ENCODE results near the gene ALDH16A1. TPM values are rescaled to one million over a fixed set of nuclear protein-coding genes. Genes with fewer than 3 reads are reported as not detected.
A peak's percentile ranks its signal among the peaks of the same experiment; 100 is the strongest.

Gene ALDH16A1
- total RNA-seq, 1 donor from 2014 or later, result 61.4 TPM

DNA sequence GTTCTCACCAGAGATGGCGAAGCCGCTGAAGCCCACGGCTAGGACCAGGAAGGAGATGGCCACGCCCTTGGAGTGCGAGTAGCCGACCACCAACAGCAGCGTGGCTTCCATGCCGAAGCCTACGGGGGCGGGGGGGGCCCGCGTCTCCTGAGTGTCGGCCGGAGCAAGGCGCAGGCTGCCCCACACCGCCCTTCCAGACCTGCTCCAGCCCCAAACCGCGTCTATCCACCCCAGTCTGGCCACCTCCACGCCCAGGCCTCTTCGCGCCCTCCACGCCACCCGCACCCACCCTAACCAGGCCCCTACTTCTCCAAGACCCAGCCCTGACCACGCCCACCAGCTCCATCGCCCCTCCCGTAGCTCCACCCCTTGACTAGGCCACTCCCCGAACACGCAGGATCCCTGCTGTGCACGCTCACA is 21.7 kb upstream of the ALDH16A1 start:
- ChIA-PET POLR2A (interaction anchor here (0.6 to 0.7 kb wide), 3 partner anchors 16 to 98 kb away, joined by 3 to 7 read pairs (median 3); no protein-coding TSS in a partner anchor), CTCF (interaction anchor here (1.5 kb wide), 1 partner anchor 40 kb away, joined by 4 read pairs; no protein-coding TSS in a partner anchor)
- H3K36me3 Mint-ChIP-seq (ENCODE audit: low read depth), result no peaks in the 10 kb centered on the region
- TF ChIP-seq, protein P1, sequence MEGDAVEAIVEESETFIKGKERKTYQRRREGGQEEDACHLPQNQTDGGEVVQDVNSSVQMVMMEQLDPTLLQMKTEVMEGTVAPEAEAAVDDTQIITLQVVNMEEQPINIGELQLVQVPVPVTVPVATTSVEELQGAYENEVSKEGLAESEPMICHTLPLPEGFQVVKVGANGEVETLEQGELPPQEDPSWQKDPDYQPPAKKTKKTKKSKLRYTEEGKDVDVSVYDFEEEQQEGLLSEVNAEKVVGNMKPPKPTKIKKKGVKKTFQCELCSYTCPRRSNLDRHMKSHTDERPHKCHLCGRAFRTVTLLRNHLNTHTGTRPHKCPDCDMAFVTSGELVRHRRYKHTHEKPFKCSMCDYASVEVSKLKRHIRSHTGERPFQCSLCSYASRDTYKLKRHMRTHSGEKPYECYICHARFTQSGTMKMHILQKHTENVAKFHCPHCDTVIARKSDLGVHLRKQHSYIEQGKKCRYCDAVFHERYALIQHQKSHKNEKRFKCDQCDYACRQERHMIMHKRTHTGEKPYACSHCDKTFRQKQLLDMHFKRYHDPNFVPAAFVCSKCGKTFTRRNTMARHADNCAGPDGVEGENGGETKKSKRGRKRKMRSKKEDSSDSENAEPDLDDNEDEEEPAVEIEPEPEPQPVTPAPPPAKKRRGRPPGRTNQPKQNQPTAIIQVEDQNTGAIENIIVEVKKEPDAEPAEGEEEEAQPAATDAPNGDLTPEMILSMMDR (IDR thresholded peaks at IDR 0.05), result no peak
- DNase-seq (no peak), ATAC-seq (ENCODE audit: low read depth) (peak; percentile 27)
- no peaks in the 10 kb centered on the region for H3K9me3 Mint-ChIP-seq
- H3K27me3 Mint-ChIP-seq, result peaks cover 74% of the 10 kb centered on the region
- H3K4me1 Mint-ChIP-seq, result peaks cover 48% of the 10 kb centered on the region
- intact Hi-C loops (cut with micrococcal nuclease), result no loop called here
- H3K4me3 Mint-ChIP-seq, result no peak overlapping the region
- H3K27ac Mint-ChIP-seq, result no peak overlapping the region

DNA sequence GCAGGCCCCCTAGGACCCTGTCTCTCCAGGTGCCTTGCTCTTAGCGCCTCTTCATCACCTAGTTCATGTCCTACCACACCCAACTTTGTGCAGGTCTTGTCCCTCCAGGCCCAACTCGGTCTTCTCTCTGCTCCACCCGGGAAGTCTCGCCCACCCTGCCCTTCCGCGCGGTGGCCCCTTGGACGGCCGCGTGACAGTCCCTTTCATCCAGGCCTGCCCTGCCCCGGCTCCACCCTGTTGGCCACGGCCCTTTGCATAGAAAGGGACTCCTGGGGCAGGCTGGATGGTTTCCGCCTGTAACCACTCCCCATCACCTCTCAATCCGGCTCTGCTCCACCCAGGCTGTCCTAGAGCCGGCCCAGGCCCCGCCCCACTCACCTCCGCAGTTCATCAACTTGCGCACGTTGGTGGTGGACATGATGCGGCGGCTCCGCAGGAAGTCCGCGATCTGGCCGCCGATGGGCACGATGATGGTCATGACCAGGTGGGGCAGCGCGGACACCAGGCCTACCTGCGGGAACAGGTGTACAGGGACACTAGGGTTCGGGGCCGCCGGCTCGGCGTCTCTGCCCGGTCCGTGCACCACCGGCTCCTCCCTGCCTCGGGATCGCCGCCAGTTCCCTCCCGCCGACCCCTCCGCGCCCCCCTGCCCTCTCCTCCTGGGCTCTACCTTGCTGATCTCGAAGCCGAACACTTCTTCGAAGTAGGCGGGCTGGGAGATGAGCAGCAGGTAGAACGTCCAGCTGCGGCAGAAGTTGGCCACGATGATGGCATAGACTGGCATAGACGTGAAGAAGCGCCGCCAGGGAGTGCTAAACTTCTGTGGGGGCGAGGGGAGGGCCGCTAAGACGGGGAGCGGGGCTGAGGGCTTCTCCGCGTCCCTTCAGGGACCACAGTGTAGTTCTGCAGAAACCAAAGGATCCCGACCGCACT is 20.6 kb upstream of the ALDH16A1 start:
- H3K4me3 Mint-ChIP-seq, result no peak overlapping the region
- no peak overlapping the region for H3K27ac Mint-ChIP-seq
- no peaks in the 10 kb centered on the region for H3K9me3 Mint-ChIP-seq
- intact Hi-C loops (cut with micrococcal nuclease), result no loop called here
- no peaks in the 10 kb centered on the region for H3K36me3 Mint-ChIP-seq (ENCODE audit: low read depth)
- CTCF ChIA-PET, result interaction anchor here (1.5 kb wide), 1 partner anchor 41 kb away, joined by 4 read pairs; no protein-coding TSS in a partner anchor
- POLR2A ChIA-PET, result interaction anchor here (0.6 kb wide), 3 partner anchors 76 to 99 kb away, joined by 3 to 7 read pairs (median 4); no protein-coding TSS in a partner anchor
- H3K4me1 Mint-ChIP-seq, result peaks cover 45% of the 10 kb centered on the region
- peak; percentile 42 for ATAC-seq (ENCODE audit: low read depth)
- TF ChIP-seq, protein P1 (IDR thresholded peaks at IDR 0.05), result no peak
- no peak for DNase-seq
- H3K27me3 Mint-ChIP-seq, result peaks cover 73% of the 10 kb centered on the region

DNA sequence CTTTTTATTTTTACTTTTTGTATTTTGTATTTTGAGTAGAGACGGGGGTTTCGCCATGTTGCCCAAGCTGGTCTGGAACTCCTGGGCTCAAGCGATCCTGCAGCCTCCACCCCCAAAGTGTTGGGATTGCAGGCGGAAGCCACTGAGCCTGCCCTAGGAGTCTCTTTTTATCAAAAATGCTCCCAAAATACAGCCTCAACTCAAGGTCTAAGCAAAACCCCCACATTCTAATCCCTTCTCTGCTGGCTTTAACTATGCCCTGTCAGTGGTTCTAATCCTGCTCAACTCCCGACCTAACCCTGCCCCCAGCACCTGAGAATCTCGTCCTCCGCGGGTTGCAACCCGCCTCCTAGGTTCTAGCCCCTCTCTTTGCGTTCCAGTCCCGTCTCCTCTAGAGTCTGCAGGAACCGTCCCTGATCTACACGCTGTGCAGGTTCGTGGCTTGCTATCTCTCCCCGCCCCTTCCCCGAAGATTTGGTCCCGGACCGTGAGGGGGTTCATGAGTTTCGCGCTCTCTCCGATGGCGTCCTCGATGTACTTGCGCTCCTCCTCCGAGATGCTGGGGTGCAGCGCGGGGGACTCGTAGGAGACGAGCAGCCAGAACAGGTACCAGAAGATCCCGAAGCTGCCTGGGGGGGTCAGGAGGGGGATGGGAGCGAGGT is 19.7 kb upstream of the ALDH16A1 start:
- H3K27me3 Mint-ChIP-seq, result peaks cover 76% of the 10 kb centered on the region
- H3K4me3 Mint-ChIP-seq, result no peak overlapping the region
- no peak for DNase-seq
- ATAC-seq (ENCODE audit: low read depth), result no peak
- no peaks in the 10 kb centered on the region for H3K36me3 Mint-ChIP-seq (ENCODE audit: low read depth)
- peaks cover 37% of the 10 kb centered on the region for H3K4me1 Mint-ChIP-seq
- H3K27ac Mint-ChIP-seq, result no peak overlapping the region
- ChIA-PET CTCF (interaction anchor here (1.2 kb wide), 1 partner anchor 10 kb away, joined by 3 read pairs; no protein-coding TSS in a partner anchor), POLR2A (interaction anchor here (0.7 kb wide), 1 partner anchor 946 kb away, joined by 3 read pairs; no protein-coding TSS in a partner anchor)
- TF ChIP-seq, protein P1 (IDR thresholded peaks at IDR 0.05), result no peak
- intact Hi-C loops (cut with micrococcal nuclease), result no loop called here
- no peaks in the 10 kb centered on the region for H3K9me3 Mint-ChIP-seq

DNA sequence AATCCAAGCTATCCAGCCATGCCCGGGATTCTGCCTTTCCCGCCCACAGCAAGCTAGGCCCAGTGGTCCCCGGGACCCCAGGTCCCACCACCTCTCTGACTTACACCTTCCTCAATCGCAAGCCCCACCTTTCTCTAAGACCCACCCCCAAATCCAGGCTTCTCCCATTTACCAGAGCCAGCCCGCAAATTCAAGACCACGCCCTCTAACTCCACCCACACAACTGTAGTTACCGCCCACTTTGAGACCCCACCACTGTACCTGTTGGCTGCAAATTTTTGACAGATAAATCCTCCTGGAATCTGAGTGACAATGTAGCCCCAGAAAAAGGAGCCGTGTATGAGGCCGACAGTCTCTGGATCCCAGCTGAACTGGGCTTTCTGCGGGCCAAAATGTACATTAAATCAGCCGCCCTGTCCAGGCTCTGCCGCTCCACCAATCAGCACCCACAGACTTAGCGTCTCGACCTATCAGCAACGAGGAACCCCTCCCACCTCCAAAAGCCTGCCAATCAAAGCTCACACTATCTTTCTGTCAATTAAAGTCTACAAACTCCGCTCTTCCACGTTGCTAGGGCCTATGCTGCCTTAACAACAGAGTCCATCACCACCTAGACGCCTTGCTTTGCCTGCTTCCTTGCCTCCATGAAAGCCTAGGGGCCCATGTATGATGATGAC is 18.0 kb upstream of the ALDH16A1 start:
- H3K27me3 Mint-ChIP-seq, result peaks cover 81% of the 10 kb centered on the region
- DNase-seq, result no peak
- no peak for ATAC-seq (ENCODE audit: low read depth)
- H3K36me3 Mint-ChIP-seq (ENCODE audit: low read depth), result no peaks in the 10 kb centered on the region
- intact Hi-C loops (cut with micrococcal nuclease), result no loop called here
- H3K9me3 Mint-ChIP-seq, result no peaks in the 10 kb centered on the region
- TF ChIP-seq, protein P1 (IDR thresholded peaks at IDR 0.05), result no peak
- ChIA-PET POLR2A (no interaction called here), CTCF (interaction anchor here (1.2 kb wide), 1 partner anchor 8 kb away, joined by 3 read pairs; no protein-coding TSS in a partner anchor)
- no peak overlapping the region for H3K4me3 Mint-ChIP-seq
- no peak overlapping the region for H3K27ac Mint-ChIP-seq
- H3K4me1 Mint-ChIP-seq, result peaks cover 32% of the 10 kb centered on the region
